Naive thymus-derived CD4-positive, alpha-beta T cell (primary cell): ENCODE results near the gene JMJD6. TPM values are rescaled to one million over a fixed set of nuclear protein-coding genes. Genes with fewer than 3 reads are reported as not detected.

Source experiments
- ATAC-seq: fragments of 150-1000 bp; cut with Tn5 transposase; 2 replicates; pipeline ENCODE4 v1.10.0; 2021; ENCODE audit warnings: mild to moderate bottlenecking, moderate library complexity
- CTCF ChIA-PET: fragments of 350-600 bp; sonication (Branson Sonifier 250); formaldehyde crosslinking; loops from one replicate; lab custom pipeline; 2021; ENCODE audit warnings: antibody characterized with exemption; lab: Charles Lee
- POLR2A ChIA-PET: fragments of 350-600 bp; sonication (Branson Sonifier 250); formaldehyde crosslinking; loops from one replicate; lab custom pipeline; 2021; ENCODE audit warnings: antibody characterized with exemption, inconsistent platforms; lab: Charles Lee
- DNase-seq, 9 donors: peaks; one replicate each; pipeline versions ENCODE4 v3.0.0 to v3.0.0-alpha.2; 2020 to 2022; ENCODE audit warnings: mixed read lengths in 1 of 9
- H3K27ac ChIP-seq: one replicate; pipeline ENCODE4 v1.7.0; 2013; ENCODE audit warnings: mild to moderate bottlenecking, low read depth, low read length, moderate library complexity
- H3K27me3 ChIP-seq, 2 donors: one replicate each; pipeline ENCODE4 v1.7.0; 2013; ENCODE audit warnings: low read length in 2 of 2, mild to moderate bottlenecking in 2 of 2, moderate library complexity in 2 of 2; ENCODE audit not compliant: control insufficient read depth in 2 of 2, insufficient read depth in 2 of 2
- H3K36me3 ChIP-seq, 3 experiments: 1 replicate in 2 of 3; 2 replicates in 1 of 3; pipeline ENCODE4 v1.7.0; 2013; ENCODE audit warnings: low read length in 3 of 3, mild to moderate bottlenecking in 3 of 3, moderate library complexity in 1 of 3; ENCODE audit not compliant: insufficient read depth in 3 of 3, control insufficient read depth in 2 of 3
- H3K4me1 ChIP-seq, 2 donors: one replicate each; pipeline ENCODE4 v1.7.0; 2013; ENCODE audit warnings: low read length in 2 of 2, mild to moderate bottlenecking in 2 of 2, moderate library complexity in 1 of 2; ENCODE audit not compliant: control insufficient read depth in 2 of 2, insufficient read depth in 2 of 2
- H3K4me3 ChIP-seq: 2 replicates; pipeline ENCODE4 v1.7.0; 2013; ENCODE audit warnings: mild to moderate bottlenecking, low read length
- H3K9me3 ChIP-seq, 3 experiments: 1 replicate in 2 of 3; 2 replicates in 1 of 3; pipeline ENCODE4 v1.7.0; 2013; ENCODE audit warnings: low read length in 3 of 3; ENCODE audit not compliant: control insufficient read depth in 2 of 3
- H3K27ac Mint-ChIP-seq, 9 donors: one replicate each; pipeline ENCODE4 v1.8.0; 2020 to 2022; ENCODE audit warnings: mixed read lengths in 9 of 9, mild to moderate bottlenecking in 8 of 9, moderate library complexity in 5 of 9, inconsistent platforms in 2 of 9
- H3K27me3 Mint-ChIP-seq, 5 donors: one replicate each; pipeline ENCODE4 v1.8.0; 2021 to 2022; ENCODE audit warnings: mixed read lengths in 5 of 5, mild to moderate bottlenecking in 1 of 5
- H3K36me3 Mint-ChIP-seq, 5 donors: one replicate each; pipeline ENCODE4 v1.8.0; 2020 to 2022; ENCODE audit warnings: mixed read lengths in 5 of 5, mild to moderate bottlenecking in 3 of 5, inconsistent platforms in 1 of 5
- H3K4me1 Mint-ChIP-seq, 7 donors: one replicate each; pipeline ENCODE4 v1.8.0; 2020 to 2022; ENCODE audit warnings: mixed read lengths in 7 of 7, mild to moderate bottlenecking in 3 of 7, inconsistent platforms in 1 of 7
- H3K4me3 Mint-ChIP-seq, 10 donors: one replicate each; pipeline ENCODE4 v1.8.0; 2020 to 2022; ENCODE audit warnings: mild to moderate bottlenecking in 10 of 10, mixed read lengths in 10 of 10, moderate library complexity in 6 of 10, inconsistent platforms in 2 of 10
- H3K9me3 Mint-ChIP-seq, 11 donors: one replicate each; pipeline ENCODE4 v1.8.0; 2020 to 2022; ENCODE audit warnings: mixed read lengths in 11 of 11, mild to moderate bottlenecking in 4 of 11, inconsistent platforms in 1 of 11, moderate library complexity in 1 of 11
- intact Hi-C, 2 donors: fragments of 100-400 bp; cut with micrococcal nuclease; formaldehyde crosslinking; loops; one replicate each; pipeline ENCODE4 v1.15.1; 2023
- polyA plus RNA-seq, 2 donors: library from polyadenylated mRNA; unstranded; fragments of 300-500 nt; fragmentation: Illumina TruSeq; gene quantifications; one replicate each; pipeline ENCODE4 v1.2.3, GENCODE V29; 2021
- total RNA-seq, 6 experiments: library from RNA in 5 of 6; stranded (reverse) in 5 of 6; gene quantifications; 1 replicate in 5 of 6; 2 replicates in 1 of 6; pipeline ENCODE4 v1.2.3 and lab custom pipeline; 2021 to 2026

Gene JMJD6
- total and polyA plus RNA-seq, 7 experiments from 2014 or later, result 18.5 to 132 (median 45.6) TPM

- peaks cover 0 to 4% (median 0%) of the 10 kb centered on the region in 5 donors for H3K36me3 Mint-ChIP-seq
- H3K4me1 Mint-ChIP-seq, result peaks cover 8 to 41% (median 22%) of the 10 kb centered on the region in 7 donors
- H3K9me3 Mint-ChIP-seq, result no peaks in the 10 kb centered on the region
- Histone ChIP-seq H3K4me3 (no peak overlapping the region), H3K4me1 (peaks cover 6 to 9% of the 10 kb centered on the region in 2 donors), H3K27me3 (no peaks in the 10 kb centered on the region), H3K27ac (no peak overlapping the region), H3K9me3 (no peaks in the 10 kb centered on the region), H3K36me3 (peaks cover 0 to 6% (median 0%) of the 10 kb centered on the region in 3 experiments)
- intact Hi-C loops, result no loop called here
- peaks cover 0 to 13% (median 0%) of the 10 kb centered on the region in 5 donors for H3K27me3 Mint-ChIP-seq
- peak overlapping the region; percentile 52 to 84 (median 71) for H3K4me3 Mint-ChIP-seq
- CTCF ChIA-PET, result interaction anchor here (0.8 kb wide), 1 partner anchor 186 kb away, joined by 3 read pairs; no protein-coding TSS in a partner anchor
- DNase-seq (no peak), ATAC-seq (no peak)
- POLR2A ChIA-PET, result interaction anchor here (0.7 to 1.6 kb wide), 5 partner anchors 16 to 51 kb away, joined by 3 read pairs; partner anchors contain the start of gene JMJD6
- H3K27ac Mint-ChIP-seq, result peak overlapping the region in 4 of 9 donors; percentile 4 to 74 (median 54)
Measured at GRCh38 chr17:76709077-76709950, 17.1 kb downstream of the JMJD6 start.

GRCh38 chr17:76707985-76708807 lies 18.2 kb downstream of the JMJD6 start:
- POLR2A ChIA-PET, result interaction anchor here (0.5 kb wide), 1 partner anchor 58 kb away, joined by 3 read pairs; no protein-coding TSS in a partner anchor
- H3K9me3 Mint-ChIP-seq, result no peaks in the 10 kb centered on the region
- no peak overlapping the region for H3K4me3 ChIP-seq
- peaks cover 2 to 5% of the 10 kb centered on the region in 2 donors for H3K4me1 ChIP-seq
- no peaks in the 10 kb centered on the region for H3K9me3 ChIP-seq
- ATAC-seq (no peak), DNase-seq (no peak)
- CTCF ChIA-PET, result interaction anchor here (0.6 kb wide), 1 partner anchor 89 kb away, joined by 3 read pairs; no protein-coding TSS in a partner anchor
- intact Hi-C loops, result no loop called here
- no peaks in the 10 kb centered on the region for H3K36me3 ChIP-seq
- H3K27me3 ChIP-seq, result no peaks in the 10 kb centered on the region
- peaks cover 0 to 13% (median 0%) of the 10 kb centered on the region in 5 donors for H3K27me3 Mint-ChIP-seq
- H3K36me3 Mint-ChIP-seq, result peaks cover 0 to 4% (median 0%) of the 10 kb centered on the region in 5 donors
- H3K4me3 Mint-ChIP-seq, result peak overlapping the region in 8 of 10 donors; percentile 6 to 82 (median 56)
- H3K27ac ChIP-seq, result no peak overlapping the region
- no peak overlapping the region for H3K27ac Mint-ChIP-seq
- peaks cover 1 to 30% (median 11%) of the 10 kb centered on the region in 7 donors for H3K4me1 Mint-ChIP-seq

- ATAC-seq (no peak), DNase-seq (no peak)
- no peaks in the 10 kb centered on the region for H3K9me3 Mint-ChIP-seq
- H3K36me3 ChIP-seq, result no peaks in the 10 kb centered on the region
- H3K27me3 ChIP-seq, result no peaks in the 10 kb centered on the region
- peaks cover 0 to 13% (median 0%) of the 10 kb centered on the region in 5 donors for H3K27me3 Mint-ChIP-seq
- CTCF ChIA-PET, result interaction anchor here (0.6 kb wide), 1 partner anchor 160 kb away, joined by 5 read pairs; no protein-coding TSS in a partner anchor
- H3K9me3 ChIP-seq, result no peaks in the 10 kb centered on the region
- no peak overlapping the region for H3K4me3 Mint-ChIP-seq
- H3K27ac Mint-ChIP-seq, result no peak overlapping the region
- POLR2A ChIA-PET, result no interaction called here
- no peak overlapping the region for H3K4me3 ChIP-seq
- intact Hi-C loops, result no loop called here
- peaks cover 0 to 24% (median 7%) of the 10 kb centered on the region in 7 donors for H3K4me1 Mint-ChIP-seq
- peaks cover 0 to 5% of the 10 kb centered on the region in 2 donors for H3K4me1 ChIP-seq
- no peaks in the 10 kb centered on the region for H3K36me3 Mint-ChIP-seq
- H3K27ac ChIP-seq, result no peak overlapping the region
Measured at GRCh38 chr17:76706817-76707216, 19.6 kb downstream of the JMJD6 start.

GRCh38 chr17:76704805-76705204 lies 21.6 kb downstream of the JMJD6 start:
- no peak for ATAC-seq
- POLR2A ChIA-PET, result interaction anchor here (0.6 to 1.1 kb wide), 2 partner anchors 9 to 63 kb away, joined by 3 to 4 read pairs; no protein-coding TSS in a partner anchor
- H3K9me3 Mint-ChIP-seq, result no peaks in the 10 kb centered on the region

GRCh38 chr17:76702941-76703637 lies 23.3 kb downstream of the JMJD6 start:
- Histone ChIP-seq H3K27me3 (no peaks in the 10 kb centered on the region), H3K4me1 (no peaks in the 10 kb centered on the region), H3K36me3 (no peaks in the 10 kb centered on the region), H3K9me3 (no peaks in the 10 kb centered on the region), H3K27ac (no peak overlapping the region), H3K4me3 (no peak overlapping the region)
- ATAC-seq, result no peak
- H3K36me3 Mint-ChIP-seq, result no peaks in the 10 kb centered on the region
- H3K4me1 Mint-ChIP-seq, result peaks cover 0 to 5% (median 0%) of the 10 kb centered on the region in 7 donors
- H3K9me3 Mint-ChIP-seq, result no peaks in the 10 kb centered on the region
- CTCF ChIA-PET, result interaction anchor here (0.8 to 1.5 kb wide), 3 partner anchors 11 to 25 kb away, joined by 3 to 4 read pairs (median 4); no protein-coding TSS in a partner anchor
- no peak overlapping the region for H3K4me3 Mint-ChIP-seq
- no peak for DNase-seq
- POLR2A ChIA-PET, result interaction anchor here (0.7 kb wide), 1 partner anchor 91 kb away, joined by 4 read pairs; no protein-coding TSS in a partner anchor
- H3K27me3 Mint-ChIP-seq, result peaks cover 0 to 4% (median 0%) of the 10 kb centered on the region in 5 donors
- intact Hi-C loops, result no loop called here
- H3K27ac Mint-ChIP-seq, result no peak overlapping the region

More at GRCh38 chr17:76704805-76705204, 21.6 kb downstream of the JMJD6 start:
- intact Hi-C loops, result no loop called here
- CTCF ChIA-PET, result no interaction called here
- Mint-ChIP-seq H3K27ac (no peak overlapping the region), H3K4me1 (peaks cover 0 to 16% (median 4%) of the 10 kb centered on the region in 7 donors), H3K36me3 (no peaks in the 10 kb centered on the region), H3K4me3 (no peak overlapping the region), H3K27me3 (peaks cover 0 to 10% (median 0%) of the 10 kb centered on the region in 5 donors)
- H3K9me3 ChIP-seq, result no peaks in the 10 kb centered on the region
- H3K36me3 ChIP-seq, result no peaks in the 10 kb centered on the region
- no peak overlapping the region for H3K4me3 ChIP-seq
- no peak for DNase-seq
- H3K27me3 ChIP-seq, result no peaks in the 10 kb centered on the region
- H3K27ac ChIP-seq, result no peak overlapping the region
- peaks cover 0 to under 1% of the 10 kb centered on the region in 2 donors for H3K4me1 ChIP-seq
